Retinal pigment epithelial cell (primary cell): ENCODE measurements around the gene ZDHHC11.
"Not testable (repeated sequence)": the region's sequence is repeated elsewhere in the genome, so short reads cannot be mapped to it uniquely, and the experiment has no call there.

ENCODE experiments used
- DNase-seq: peaks from one replicate; pipeline ENCODE4 v3.0.0-alpha.2; 2010; ENCODE audit warnings: low read depth
- H3K4me3 ChIP-seq: 2 replicates; pipeline ENCODE4 v1.5.1; 2011; ENCODE audit warnings: mild to moderate bottlenecking, low read length, control low read depth, moderate library complexity
- CTCF ChIP-seq: conservative IDR thresholded peaks from 2 replicates; pipeline ENCODE4 v1.5.1; 2011; ENCODE audit warnings: low read depth, low read length, control low read depth, inconsistent platforms

ZDHHC11 gene

GRCh38 chr5:788703-789102 is 62.1 kb downstream of the ZDHHC11 start:
- not testable (repeated sequence) for DNase-seq, H3K4me3 ChIP-seq

- H3K4me3 ChIP-seq, DNase-seq: not testable (repeated sequence)
These were observed 62.9 kb downstream of the ZDHHC11 start for GRCh38 chr5:787857-788233.

GRCh38 chr5:787224-787856 is 63.4 kb downstream of the ZDHHC11 start:
- not testable (repeated sequence) for DNase-seq, H3K4me3 ChIP-seq

- H3K4me3 ChIP-seq: peak overlapping the region; percentile 38
- not testable (repeated sequence) for DNase-seq
These were observed 65.5 kb downstream of the ZDHHC11 start for GRCh38 chr5:785181-785705.

GRCh38 chr5:784428-785177 is 66.2 kb downstream of the ZDHHC11 start, which contains the start of gene ZDHHC11B:
Gene ZDHHC11B (minus strand): TSS chr5:784729. CDS start chr5:766919, 17,810 bp downstream.
- peak within 1 kb of the TSS; percentile 62 for H3K4me3 ChIP-seq
- DNase-seq: peak; percentile 29

GRCh38 chr5:783881-784427 is 66.8 kb downstream of the ZDHHC11 start:
- H3K4me3 ChIP-seq: peak overlapping the region; percentile 62
- not testable (repeated sequence) for DNase-seq

GRCh38 chr5:783049-783802 is 67.6 kb downstream of the ZDHHC11 start:
- DNase-seq: not testable (repeated sequence)
- H3K4me3 ChIP-seq: peak overlapping the region; percentile 62

- not testable (repeated sequence) for H3K4me3 ChIP-seq, DNase-seq
These were observed 68.4 kb downstream of the ZDHHC11 start for GRCh38 chr5:782356-782755.

GRCh38 chr5:780571-780970 is 70.2 kb downstream of the ZDHHC11 start:
- not testable (repeated sequence) for DNase-seq, H3K4me3 ChIP-seq

- not testable (repeated sequence) for DNase-seq, H3K4me3 ChIP-seq
These were observed 71.8 kb downstream of the ZDHHC11 start for GRCh38 chr5:778967-779366.

- not testable (repeated sequence) for DNase-seq, H3K4me3 ChIP-seq
These were observed 72.4 kb downstream of the ZDHHC11 start for GRCh38 chr5:778421-778820.

- H3K4me3 ChIP-seq: no peak overlapping the region
- TF ChIP-seq CTCF: no peak
- DNase-seq: no peak
These were observed 73.0 kb downstream of the ZDHHC11 start for GRCh38 chr5:777756-778161.
